HG03457 (cell line): ENCODE results near the gene ELP4.

Source experiments
- ATAC-seq: cut with Tn5 transposase; IDR thresholded peaks from one replicate; pipeline ENCODE4 v1.9.1; 2021; ENCODE audit warnings: moderate number of reproducible peaks; ENCODE audit not compliant: unreplicated experiment

ELP4 gene

GRCh38 chr11:31798057-31798553 lies 288.5 kb downstream of the ELP4 start:
- no peak for ATAC-seq

- no peak for ATAC-seq
Observed at GRCh38 chr11:31798554-31799434, 289.2 kb downstream of the ELP4 start.

DNA sequence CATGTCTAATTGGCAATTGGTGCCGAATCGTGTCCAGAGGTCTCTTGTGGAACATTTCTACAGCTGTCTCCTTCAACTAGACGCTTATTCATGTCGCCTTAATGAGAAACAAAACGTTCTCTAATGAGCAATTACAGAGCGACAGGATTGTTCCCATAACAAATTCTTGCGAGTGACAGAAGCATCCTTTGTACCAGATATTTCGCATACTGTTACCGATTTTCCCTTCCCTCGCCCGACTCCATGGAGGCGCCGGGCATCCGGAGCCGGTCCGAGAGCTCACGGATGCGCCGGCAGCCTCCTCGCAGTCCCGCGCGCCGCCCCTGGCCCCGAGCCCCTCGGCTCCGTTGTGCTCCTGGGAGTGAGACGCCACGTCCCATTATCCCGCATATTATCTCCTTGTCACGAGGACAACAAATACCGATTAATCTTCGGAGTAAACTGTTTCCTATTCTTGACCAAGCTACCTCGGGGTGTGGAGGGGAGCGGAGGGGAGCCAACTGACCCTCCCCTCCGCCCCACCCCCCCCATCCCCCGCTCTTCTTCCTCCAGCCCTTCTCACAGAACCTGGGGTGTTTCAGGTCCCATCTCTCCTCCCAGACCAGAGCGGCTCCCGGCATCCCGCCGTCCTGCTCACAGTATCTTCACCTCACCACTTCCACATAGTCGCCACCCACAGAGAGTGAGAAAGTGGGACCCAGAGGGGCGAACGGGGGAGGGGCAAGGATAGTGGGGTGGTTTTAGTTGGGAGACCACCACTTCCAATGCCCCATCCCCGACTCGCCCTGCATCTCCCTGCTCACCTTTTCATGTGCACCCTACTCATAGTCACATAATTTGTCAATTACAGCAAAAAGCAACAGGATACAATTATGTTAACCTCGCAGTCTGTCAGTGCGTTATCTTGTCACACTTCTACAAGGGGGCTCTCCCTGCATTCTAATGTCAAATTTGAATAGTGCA lies 290.1 kb downstream of the ELP4 start:
- no peak for ATAC-seq

DNA sequence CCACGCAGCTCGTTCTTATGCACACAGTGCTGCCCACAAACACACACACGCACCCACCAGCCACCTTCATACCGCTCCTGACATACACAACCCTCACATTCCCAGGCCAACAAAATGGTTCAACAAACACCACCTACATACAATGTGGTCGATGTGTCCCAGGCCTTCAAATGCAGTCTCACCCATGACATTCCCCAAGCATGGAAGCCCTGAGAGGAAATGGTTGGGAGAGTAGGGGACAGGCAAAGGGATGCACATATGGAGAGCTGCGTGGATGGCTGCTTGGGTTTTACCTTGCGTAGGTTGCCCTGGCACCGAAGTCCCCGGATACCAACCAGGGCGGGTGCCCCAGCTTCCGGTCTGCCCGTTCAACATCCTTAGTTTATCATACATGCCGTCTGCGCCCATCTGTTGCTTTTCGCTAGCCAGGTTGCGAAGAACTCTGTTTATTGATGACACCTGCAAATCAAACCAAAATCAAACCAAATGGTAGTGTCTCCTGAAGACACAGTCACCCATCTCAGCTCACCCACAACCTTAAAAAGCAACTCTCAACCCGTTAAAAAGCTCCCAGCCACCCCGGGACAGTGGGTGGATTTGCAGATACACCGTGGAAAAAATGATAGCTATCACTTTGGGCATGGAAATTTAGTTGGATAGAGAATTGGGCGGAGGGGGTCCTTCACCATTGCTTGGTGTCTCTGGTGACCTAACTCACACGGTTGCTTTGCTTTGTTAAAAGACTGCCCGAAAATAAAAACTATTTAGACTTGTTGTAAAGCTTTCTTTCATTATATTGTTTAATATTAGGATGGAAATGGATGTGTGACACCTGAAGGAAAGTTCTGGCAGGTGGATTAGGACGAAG lies 291.1 kb downstream of the ELP4 start:
- no peak for ATAC-seq

- no peak for ATAC-seq
Observed at GRCh38 chr11:31801298-31801702, 291.7 kb downstream of the ELP4 start.

DNA sequence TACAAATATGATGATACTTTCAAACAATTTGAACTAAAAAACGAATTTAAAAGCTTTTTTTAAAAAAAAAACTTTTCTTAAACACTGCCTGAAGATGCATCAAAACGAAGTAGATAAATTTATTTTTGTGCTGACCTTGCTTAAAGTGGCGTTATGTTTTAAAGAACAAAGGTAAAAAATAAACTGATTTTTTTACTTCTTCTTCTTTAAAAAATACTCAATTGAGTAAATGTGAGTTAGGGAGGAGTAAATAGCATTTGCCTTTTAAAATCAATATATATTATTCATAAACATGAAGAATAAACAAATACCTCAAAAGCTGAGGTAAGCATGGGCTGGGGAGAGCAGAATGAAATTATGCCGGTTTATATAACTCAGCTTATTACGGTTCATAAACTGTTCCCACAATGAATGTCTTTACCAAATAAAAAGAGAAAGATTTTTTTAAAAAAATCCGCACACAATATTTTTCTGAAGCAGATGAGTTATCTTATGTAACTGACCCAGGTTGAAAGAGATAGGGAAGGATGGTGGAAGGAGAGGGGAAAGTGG lies 292.5 kb downstream of the ELP4 start:
- ATAC-seq, result no peak

GRCh38 chr11:31802609-31802989 lies 293.0 kb downstream of the ELP4 start:
- no peak for ATAC-seq

- ATAC-seq, result no peak
Observed at GRCh38 chr11:31802990-31803812, 293.6 kb downstream of the ELP4 start.

- no peak for ATAC-seq
Observed at GRCh38 chr11:31803813-31804311, 294.3 kb downstream of the ELP4 start.

DNA sequence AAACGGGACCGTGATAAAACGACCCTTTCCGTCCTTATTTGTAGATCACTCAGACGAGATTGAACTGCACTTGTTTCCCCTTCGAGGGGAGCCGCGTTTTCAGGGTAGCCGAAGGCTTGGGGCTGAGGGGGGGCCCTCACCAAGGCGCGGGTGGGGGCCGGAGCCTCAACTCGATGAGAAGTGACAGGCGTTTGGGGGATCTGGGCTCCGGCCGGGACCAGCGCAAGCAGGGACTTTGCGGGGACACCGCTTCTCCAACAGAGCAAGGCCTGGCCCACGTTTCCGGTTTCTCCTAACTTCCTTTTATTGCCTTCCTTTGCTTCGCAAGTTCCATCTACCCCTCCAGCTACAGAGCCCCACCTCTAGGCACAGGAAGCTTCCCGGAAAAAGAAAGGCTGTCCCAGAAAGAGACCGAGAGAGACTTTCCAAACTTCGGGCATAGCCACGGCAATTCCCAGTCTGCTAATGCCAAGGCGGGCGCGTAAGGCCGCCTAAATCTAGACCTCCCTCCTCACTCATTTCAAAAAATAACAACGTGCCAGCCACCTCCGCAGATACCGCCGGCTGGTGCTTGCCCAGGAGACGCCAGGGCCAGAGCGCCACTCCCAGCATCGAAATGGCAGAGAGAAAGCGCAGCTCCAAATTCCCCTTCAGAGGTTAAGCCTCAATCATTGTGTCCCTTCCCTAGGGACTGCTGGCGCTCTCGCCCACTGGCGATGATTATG lies 294.9 kb downstream of the ELP4 start:
- no peak for ATAC-seq

- no peak for ATAC-seq
Observed at GRCh38 chr11:31805037-31805628, 295.6 kb downstream of the ELP4 start.

DNA sequence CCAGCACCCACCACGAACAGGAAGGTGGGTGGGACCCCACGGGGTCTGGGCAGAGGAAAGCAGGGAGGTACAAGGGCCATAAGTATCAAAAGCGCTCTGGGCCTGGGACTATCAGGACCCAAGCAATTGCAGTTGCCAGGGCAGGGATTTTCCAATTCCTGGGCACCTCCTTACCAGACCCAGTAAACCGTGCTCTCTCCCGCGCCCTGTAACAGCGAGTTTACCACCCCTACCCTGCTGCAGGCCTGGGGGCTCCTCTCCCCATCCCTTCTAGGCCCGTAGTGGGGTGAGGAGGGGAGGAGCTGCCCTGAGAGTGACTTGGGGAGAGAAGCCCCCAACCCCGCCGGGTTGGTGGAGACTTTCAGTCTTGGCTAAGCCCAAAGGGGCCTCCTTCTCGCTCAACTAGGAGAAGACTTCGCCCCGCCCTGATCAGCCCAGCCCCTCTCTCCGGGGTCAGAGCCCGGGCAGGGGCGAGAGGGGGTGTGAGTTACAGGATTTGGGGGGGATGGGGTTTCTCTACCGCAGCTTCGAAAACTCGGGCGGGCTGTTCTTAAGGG lies 296.1 kb downstream of the ELP4 start:
- no peak for ATAC-seq

- ATAC-seq, result no peak
Observed at GRCh38 chr11:31806186-31806927, 296.8 kb downstream of the ELP4 start.

GRCh38 chr11:31806928-31807798 lies 297.6 kb downstream of the ELP4 start:
- no peak for ATAC-seq

DNA sequence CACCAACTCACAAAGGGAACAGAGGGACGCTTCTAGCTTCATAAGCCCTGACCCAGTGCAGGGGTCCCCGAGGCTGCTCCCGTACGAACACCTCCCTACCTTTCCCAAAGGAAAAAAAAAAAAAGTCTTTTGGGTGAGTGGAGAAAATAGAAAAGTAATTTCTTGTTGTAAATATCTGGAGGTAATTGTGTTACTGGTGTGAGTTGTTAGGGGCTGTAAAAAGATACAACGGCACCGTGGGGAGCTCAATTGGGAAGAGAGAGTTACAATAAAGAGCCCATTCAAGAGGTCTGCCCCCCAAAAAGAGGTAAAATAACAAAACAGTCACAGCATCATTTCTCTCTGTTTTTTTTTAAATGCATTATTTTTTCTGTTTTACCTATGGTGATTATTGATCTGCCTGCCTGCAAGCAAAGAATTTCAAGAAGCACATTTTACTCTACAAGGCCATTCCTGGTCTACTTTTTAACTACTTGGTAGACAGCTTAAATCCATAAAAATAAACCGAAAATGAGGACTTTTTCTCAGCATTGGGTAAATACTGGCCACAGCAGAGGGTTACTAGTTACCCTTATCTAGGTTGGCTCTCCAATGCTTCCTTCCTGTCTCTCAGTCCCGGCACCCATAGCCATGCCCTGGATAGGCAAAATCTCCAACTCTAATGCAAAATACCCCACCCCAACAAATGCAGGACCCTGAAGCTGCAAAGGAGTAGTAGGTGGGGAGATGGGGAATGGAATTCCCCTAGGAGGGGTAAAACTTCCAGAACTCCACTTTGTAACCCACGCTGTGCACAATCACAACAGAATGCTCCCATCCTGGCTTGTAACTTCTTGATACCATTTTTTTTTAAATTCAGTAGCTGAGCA lies 298.5 kb downstream of the ELP4 start:
- ATAC-seq, result no peak
